ENCODE results near the gene IQCC. TPM values are rescaled to one million over a fixed set of nuclear protein-coding genes. Genes with fewer than 3 reads are reported as not detected.

The IQCC gene
- total RNA-seq, 1 donor from 2014 or later = 2.6 TPM

GRCh38 chr1:32178380-32179192 lies 26.9 kb upstream of the IQCC start:
- no peak for FAIRE-seq
- peaks cover 14% of the 10 kb centered on the region for H3K36me3 ChIP-seq (ENCODE audit: control insufficient read depth, insufficient read depth, low read length)
- no peak overlapping the region for H3K4me3 ChIP-seq (ENCODE audit: low read depth, low read length)

GRCh38 chr1:32179193-32179442 lies 26.4 kb upstream of the IQCC start:
- DNase-seq (ENCODE audit: low read depth) = no peak
- H3K36me3 ChIP-seq (ENCODE audit: control insufficient read depth, insufficient read depth, low read length) = peaks cover 12% of the 10 kb centered on the region
- FAIRE-seq = no peak
- TF ChIP-seq CTCF (IDR thresholded peaks at IDR 0.05; ENCODE audit: insufficient read depth, low read length, severe bottlenecking) = no peak
- H3K4me3 ChIP-seq (ENCODE audit: low read depth, low read length) = peak overlapping the region; percentile 49
- H3K27me3 ChIP-seq (ENCODE audit: control insufficient read depth, insufficient read depth, low read length) = no peaks in the 10 kb centered on the region

More at GRCh38 chr1:32178380-32179192, 26.9 kb upstream of the IQCC start:
- no peak for TF ChIP-seq CTCF (IDR thresholded peaks at IDR 0.05; ENCODE audit: insufficient read depth, low read length, severe bottlenecking)
- no peaks in the 10 kb centered on the region for H3K27me3 ChIP-seq (ENCODE audit: control insufficient read depth, insufficient read depth, low read length)
- peak; percentile 6 for DNase-seq (ENCODE audit: low read depth)

GRCh38 chr1:32179443-32180185 lies 25.9 kb upstream of the IQCC start, which contains the start of gene TXLNA:
Gene TXLNA, plus strand, starts transcription at chr1:32179675. Its CDS starts 671 bp downstream, at chr1:32180346.
- DNase-seq (ENCODE audit: low read depth) (peak; percentile 76), FAIRE-seq (no peak)
- H3K4me3 ChIP-seq (ENCODE audit: low read depth, low read length) = peak within 1 kb of the TSS; percentile 49
- H3K36me3 ChIP-seq (ENCODE audit: control insufficient read depth, insufficient read depth, low read length) = peaks cover 15% of the 10 kb centered on the region
- no peaks in the 10 kb centered on the region for H3K27me3 ChIP-seq (ENCODE audit: control insufficient read depth, insufficient read depth, low read length)
- no peak for TF ChIP-seq CTCF (IDR thresholded peaks at IDR 0.05; ENCODE audit: insufficient read depth, low read length, severe bottlenecking)

- Histone ChIP-seq H3K4me3 (ENCODE audit: low read depth, low read length) (peak overlapping the region; percentile 49), H3K36me3 (ENCODE audit: control insufficient read depth, insufficient read depth, low read length) (peaks cover 16% of the 10 kb centered on the region), H3K27me3 (ENCODE audit: control insufficient read depth, insufficient read depth, low read length) (no peaks in the 10 kb centered on the region)
- TF ChIP-seq CTCF (IDR thresholded peaks at IDR 0.05; ENCODE audit: insufficient read depth, low read length, severe bottlenecking) = no peak
- FAIRE-seq (no peak), DNase-seq (ENCODE audit: low read depth) (peak; percentile 23)
Observed at GRCh38 chr1:32180186-32181060, 25.0 kb upstream of the IQCC start.

- Histone ChIP-seq H3K4me3 (ENCODE audit: low read depth, low read length) (no peak overlapping the region), H3K36me3 (ENCODE audit: control insufficient read depth, insufficient read depth, low read length) (peaks cover 17% of the 10 kb centered on the region), H3K27me3 (ENCODE audit: control insufficient read depth, insufficient read depth, low read length) (no peaks in the 10 kb centered on the region)
- TF ChIP-seq CTCF (IDR thresholded peaks at IDR 0.05; ENCODE audit: insufficient read depth, low read length, severe bottlenecking) = no peak
- FAIRE-seq (no peak), DNase-seq (ENCODE audit: low read depth) (no peak)
Observed at GRCh38 chr1:32181065-32181464, 24.4 kb upstream of the IQCC start.
